Ascending aorta (tissue), 2 donors: ENCODE measurements around the gene UXS1. TPM values are rescaled to one million over a fixed set of nuclear protein-coding genes. Genes with fewer than 3 reads are reported as not detected.

Experiments used
- DNase-seq, 2 donors: peaks; one replicate each; pipeline ENCODE4 v3.0.0-alpha.2; 2019; ENCODE audit warnings: low spot score in 2 of 2
- H3K27ac ChIP-seq, 2 donors: fragments of 200-600 bp; sonication (generic); one replicate each; pipeline ENCODE4 v1.5.1; 2016 to 2017; ENCODE audit warnings: mild to moderate bottlenecking in 1 of 2
- H3K27me3 ChIP-seq: fragments of 200-600 bp; sonication (generic); one replicate; pipeline ENCODE4 v1.5.1; 2017
- H3K36me3 ChIP-seq, 2 donors: fragments of 200-600 bp; sonication (generic); one replicate each; pipeline ENCODE4 v1.5.1; 2016
- H3K4me1 ChIP-seq, 2 donors: fragments of 200-600 bp; sonication (generic); one replicate each; pipeline ENCODE4 v1.5.1; 2016 to 2017; ENCODE audit warnings: mild to moderate bottlenecking in 1 of 2
- H3K4me3 ChIP-seq, 2 donors: fragments of 200-600 bp; sonication (generic); one replicate each; pipeline ENCODE4 v1.5.1; 2016 to 2017; ENCODE audit warnings: mild to moderate bottlenecking in 1 of 2
- H3K9me3 ChIP-seq, 2 donors: fragments of 200-600 bp; sonication (generic); one replicate each; pipeline ENCODE4 v1.5.1; 2016
- intact Hi-C: fragments of 100-400 bp; cut with DNase I; formaldehyde crosslinking; loops from one replicate; pipeline ENCODE4 v1.15.1; 2023
- total RNA-seq: library from RNA; depleted of rRNA; stranded (reverse); fragments of >200 nt; gene quantifications from one replicate; pipeline ENCODE4 v1.1.0, GENCODE V29; 2016
- TF ChIP-seq, protein P1 (sequence below), 3 experiments: fragments of 200-600 bp in 2 of 3; fragments of 450-650 bp in 1 of 3; sonication (generic) in 2 of 3; IDR thresholded peaks; one replicate each; pipeline ENCODE4 v1.5.1; 2016 to 2019; ENCODE audit warnings: antibody characterized with exemption in 3 of 3, mild to moderate bottlenecking in 1 of 3, moderate library complexity in 1 of 3

The UXS1 gene
- total RNA-seq, 1 donor from 2014 or later, result 146 TPM

DNA sequence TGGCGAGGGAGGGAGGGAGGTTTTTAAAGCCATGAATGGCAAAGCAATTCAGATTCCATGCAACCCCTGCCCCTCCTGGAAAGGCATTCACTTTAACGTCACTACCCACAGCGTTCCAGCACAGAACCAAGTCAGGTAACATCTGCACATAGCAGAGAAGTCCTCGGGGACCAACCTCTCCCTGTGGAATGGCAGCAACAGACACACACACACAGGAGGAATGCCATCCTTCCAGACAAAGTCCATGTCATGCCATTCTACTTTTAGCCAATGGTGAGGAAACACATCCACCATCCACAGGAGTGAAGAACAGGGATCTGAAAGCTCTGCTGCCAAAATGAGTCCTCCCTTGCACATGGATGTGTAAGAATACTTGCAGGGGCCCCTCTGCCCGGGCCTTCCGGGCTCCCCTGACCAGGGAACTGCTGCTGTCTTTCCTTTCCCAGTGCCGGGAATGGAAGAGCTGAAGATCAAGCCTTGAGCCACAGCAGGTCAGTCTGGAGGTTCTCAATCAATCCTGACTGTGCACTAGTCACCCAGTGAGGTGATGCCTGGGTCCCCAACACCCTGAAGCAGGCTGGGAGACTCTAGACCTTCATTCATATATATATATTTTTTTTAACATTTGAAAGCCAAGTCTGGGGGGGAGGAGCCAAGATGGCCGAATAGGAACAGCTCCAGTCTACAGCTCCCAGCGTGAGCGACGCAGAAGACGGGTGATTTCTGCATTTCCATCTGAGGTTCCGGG, 63.7 kb downstream of the UXS1 start:
- intact Hi-C loops, result no loop called here
- H3K4me1 ChIP-seq, result no peaks in the 10 kb centered on the region
- no peak overlapping the region for H3K27ac ChIP-seq
- no peak overlapping the region for H3K4me3 ChIP-seq
- TF ChIP-seq, protein P1, sequence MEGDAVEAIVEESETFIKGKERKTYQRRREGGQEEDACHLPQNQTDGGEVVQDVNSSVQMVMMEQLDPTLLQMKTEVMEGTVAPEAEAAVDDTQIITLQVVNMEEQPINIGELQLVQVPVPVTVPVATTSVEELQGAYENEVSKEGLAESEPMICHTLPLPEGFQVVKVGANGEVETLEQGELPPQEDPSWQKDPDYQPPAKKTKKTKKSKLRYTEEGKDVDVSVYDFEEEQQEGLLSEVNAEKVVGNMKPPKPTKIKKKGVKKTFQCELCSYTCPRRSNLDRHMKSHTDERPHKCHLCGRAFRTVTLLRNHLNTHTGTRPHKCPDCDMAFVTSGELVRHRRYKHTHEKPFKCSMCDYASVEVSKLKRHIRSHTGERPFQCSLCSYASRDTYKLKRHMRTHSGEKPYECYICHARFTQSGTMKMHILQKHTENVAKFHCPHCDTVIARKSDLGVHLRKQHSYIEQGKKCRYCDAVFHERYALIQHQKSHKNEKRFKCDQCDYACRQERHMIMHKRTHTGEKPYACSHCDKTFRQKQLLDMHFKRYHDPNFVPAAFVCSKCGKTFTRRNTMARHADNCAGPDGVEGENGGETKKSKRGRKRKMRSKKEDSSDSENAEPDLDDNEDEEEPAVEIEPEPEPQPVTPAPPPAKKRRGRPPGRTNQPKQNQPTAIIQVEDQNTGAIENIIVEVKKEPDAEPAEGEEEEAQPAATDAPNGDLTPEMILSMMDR (IDR thresholded peaks at IDR 0.05), result no peak
- H3K36me3 ChIP-seq, result peaks cover 0 to 5% of the 10 kb centered on the region in 2 donors
- DNase-seq, result no peak
- H3K27me3 ChIP-seq, result no peaks in the 10 kb centered on the region
- H3K9me3 ChIP-seq, result no peaks in the 10 kb centered on the region

DNA sequence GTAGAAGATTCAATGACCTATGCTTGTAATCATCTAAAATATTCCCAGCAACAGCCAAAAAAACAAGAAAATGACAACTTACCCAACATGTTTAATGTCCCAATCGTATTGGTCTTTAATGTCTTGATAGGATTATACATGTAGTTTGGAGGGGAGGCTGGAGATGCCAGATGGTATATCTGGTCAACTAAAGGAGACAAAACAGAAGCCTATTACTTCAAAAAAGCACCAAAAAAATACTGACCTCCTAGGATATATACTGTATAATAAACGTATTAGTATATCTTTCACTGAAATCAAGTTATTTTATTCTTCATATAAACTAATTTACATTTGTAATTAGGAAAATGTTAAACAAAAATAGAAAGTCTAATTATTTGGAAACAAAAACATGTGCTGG, 64.5 kb downstream of the UXS1 start:
- intact Hi-C loops, result no loop called here

DNA sequence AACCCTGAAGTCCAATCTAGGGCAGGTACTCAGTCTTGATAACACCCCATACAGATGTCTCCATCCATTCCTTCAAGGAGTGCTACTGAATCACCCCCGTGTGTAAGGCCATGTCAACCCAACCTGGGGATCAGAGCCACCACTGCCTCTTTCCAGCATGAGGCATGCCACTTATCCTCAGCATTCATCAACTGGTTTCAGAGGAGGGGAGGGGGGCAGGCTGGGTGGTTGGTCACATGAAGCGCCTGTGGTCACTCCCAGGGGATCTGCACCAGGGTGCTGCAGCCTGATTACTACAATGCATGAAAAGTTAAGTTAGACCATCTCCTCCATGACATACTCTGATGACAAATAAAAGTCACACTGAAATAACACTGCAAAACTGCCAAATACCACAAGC, 65.0 kb downstream of the UXS1 start:
- Histone ChIP-seq H3K27me3 (no peaks in the 10 kb centered on the region), H3K4me1 (no peaks in the 10 kb centered on the region), H3K27ac (no peak overlapping the region), H3K36me3 (peaks cover 2 to 5% of the 10 kb centered on the region in 2 donors), H3K9me3 (no peaks in the 10 kb centered on the region), H3K4me3 (no peak overlapping the region)
- intact Hi-C loops, result no loop called here
- TF ChIP-seq, protein P1 (IDR thresholded peaks at IDR 0.05), result no peak
- DNase-seq, result no peak

More for the DNA sequence above, 64.5 kb downstream of the UXS1 start:
- Histone ChIP-seq H3K4me1 (no peaks in the 10 kb centered on the region), H3K9me3 (no peaks in the 10 kb centered on the region), H3K27me3 (no peaks in the 10 kb centered on the region), H3K36me3 (peaks cover 2 to 5% of the 10 kb centered on the region in 2 donors), H3K27ac (no peak overlapping the region), H3K4me3 (no peak overlapping the region)
- DNase-seq, result no peak
- TF ChIP-seq, protein P1 (IDR thresholded peaks at IDR 0.05), result no peak

DNA sequence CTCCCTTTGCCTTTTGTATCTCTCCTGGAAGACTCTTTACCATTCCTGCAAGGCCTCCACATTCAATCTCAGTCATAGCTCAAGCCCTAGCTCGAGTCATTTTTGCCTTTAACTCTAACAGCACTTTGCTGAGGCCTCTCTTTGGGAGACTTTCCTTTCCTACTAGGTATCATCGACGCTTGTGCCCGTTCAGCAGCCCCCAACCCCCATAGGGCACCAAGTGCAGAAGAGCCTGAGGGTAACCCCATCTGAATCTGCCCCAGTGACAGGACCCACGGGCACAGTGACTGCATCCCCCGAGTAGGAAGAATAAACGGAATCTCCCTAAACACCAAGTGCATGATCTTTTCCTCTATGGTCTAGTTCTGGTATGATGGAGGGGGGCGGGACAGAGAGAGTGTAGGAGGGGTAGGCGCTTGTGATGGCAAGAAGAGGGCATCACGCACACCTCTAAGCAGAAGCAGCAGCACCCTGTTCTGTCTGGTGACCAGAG, 66.3 kb downstream of the UXS1 start:
- Histone ChIP-seq H3K4me1 (no peaks in the 10 kb centered on the region), H3K27me3 (no peaks in the 10 kb centered on the region), H3K9me3 (no peaks in the 10 kb centered on the region), H3K4me3 (no peak overlapping the region), H3K36me3 (peaks cover 2 to 5% of the 10 kb centered on the region in 2 donors), H3K27ac (no peak overlapping the region)
- DNase-seq, result no peak
- intact Hi-C loops, result no loop called here
- TF ChIP-seq, protein P1 (IDR thresholded peaks at IDR 0.05), result no peak

DNA sequence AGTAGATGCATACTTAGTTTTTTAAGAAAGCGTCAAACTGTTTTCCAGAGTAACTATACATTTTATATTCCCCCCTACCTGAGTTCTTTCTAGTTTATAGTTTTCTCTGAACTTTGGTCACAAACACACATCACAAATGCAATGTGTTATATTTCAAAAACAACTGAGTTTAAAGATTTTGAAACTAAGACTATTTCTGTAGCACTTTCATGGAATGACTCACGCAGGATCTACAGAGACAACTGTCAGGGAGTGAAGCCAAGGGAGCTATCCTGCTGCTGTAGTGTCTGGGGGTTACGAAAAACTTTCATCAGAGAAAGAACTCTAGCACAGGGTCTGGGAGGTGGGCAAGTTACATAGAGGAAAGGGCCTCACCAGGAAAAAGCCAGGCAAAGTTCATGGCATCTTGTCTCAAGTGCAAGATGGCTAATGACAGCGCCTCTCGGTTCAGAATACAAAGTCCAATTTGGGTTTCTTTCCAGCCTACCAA, 66.8 kb downstream of the UXS1 start:
- H3K4me3 ChIP-seq, result no peak overlapping the region

More for the DNA sequence above, 66.8 kb downstream of the UXS1 start:
- H3K36me3 ChIP-seq, result peaks cover 2 to 5% of the 10 kb centered on the region in 2 donors
- TF ChIP-seq, protein P1 (IDR thresholded peaks at IDR 0.05), result no peak
- intact Hi-C loops, result no loop called here
- no peaks in the 10 kb centered on the region for H3K27me3 ChIP-seq
- H3K9me3 ChIP-seq, result no peaks in the 10 kb centered on the region
- no peak overlapping the region for H3K27ac ChIP-seq
- H3K4me1 ChIP-seq, result no peaks in the 10 kb centered on the region
- no peak for DNase-seq
